ENCODE measurements around the gene C16orf87. TPM values are rescaled to one million over a fixed set of nuclear protein-coding genes. Genes with fewer than 3 reads are reported as not detected.

Gene C16orf87
- polyA plus RNA-seq, 3 donors: 6.1 to 9.7 (median 7.6) TPM

GRCh38 chr16:46793841-46794240 lies 37.1 kb downstream of the C16orf87 start:
- no peaks in the 10 kb centered on the region for H3K27me3 ChIP-seq (ENCODE audit: control insufficient read depth in 2 of 2, insufficient read depth in 2 of 2, low read length in 2 of 2)
- H3K36me3 ChIP-seq (replicated peaks in 1 of 2; ENCODE audit: control insufficient read depth in 1 of 2, insufficient read depth in 2 of 2, low read length in 2 of 2): no peaks in the 10 kb centered on the region
- H3K27ac ChIP-seq (ENCODE audit: low read depth in 1 of 2, low read length in 2 of 2): no peak overlapping the region
- peaks cover 7 to 11% of the 10 kb centered on the region in 2 donors for H3K9me3 ChIP-seq (replicated peaks in 1 of 2; ENCODE audit: control insufficient read depth in 1 of 2, insufficient read depth in 1 of 2, low read length in 2 of 2)
- no peak overlapping the region for H3K4me2 ChIP-seq (replicated peaks; ENCODE audit: extremely low read depth, low read length, poor library complexity, severe bottlenecking)
- no peak overlapping the region for H3K27ac Mint-ChIP-seq
- H2AFZ ChIP-seq (ENCODE audit: insufficient read depth, low read depth, low read length, poor library complexity, severe bottlenecking): no peak overlapping the region
- no peak overlapping the region for H3K4me3 ChIP-seq (replicated peaks in 1 of 3; ENCODE audit: low read depth in 2 of 3, low read length in 3 of 3)
- H3K27me3 Mint-ChIP-seq (ENCODE audit: low read depth in 3 of 3): no peaks in the 10 kb centered on the region
- DNase-seq: no peak
- no peak overlapping the region for H3K4me3 Mint-ChIP-seq
- TF ChIP-seq CTCF (IDR thresholded peaks at IDR 0.05): no peak
- H3K4me1 Mint-ChIP-seq: peaks cover 19% of the 10 kb centered on the region
- no CpG with 5 or more reads among the region's 1 CpG for WGBS (ENCODE audit: insufficient coverage)
- intact Hi-C loops (cut with micrococcal nuclease): loop anchor here (5.0 kb wide), 2 partner anchors 33 to 38 kb away; partner anchors contain the start of gene C16orf87 (in 1 of the 2)
- H3K79me2 ChIP-seq (ENCODE audit: insufficient read depth, low read length): no peaks in the 10 kb centered on the region
- H3K9ac ChIP-seq (ENCODE audit: insufficient read depth, low read length, poor library complexity, severe bottlenecking): no peak overlapping the region
- H3K9me3 Mint-ChIP-seq: peaks cover 16 to 42% (median 24%) of the 10 kb centered on the region in 7 donors
- peaks cover 12 to 17% of the 10 kb centered on the region in 2 donors for H3K4me1 ChIP-seq (ENCODE audit: control insufficient read depth in 1 of 2, insufficient read depth in 2 of 2, low read length in 2 of 2)
- H4K20me1 ChIP-seq (ENCODE audit: insufficient read depth, low read length): no peaks in the 10 kb centered on the region
- H3K36me3 Mint-ChIP-seq: peaks cover 3 to 21% of the 10 kb centered on the region in 2 donors

GRCh38 chr16:46790599-46791270 lies 40.2 kb downstream of the C16orf87 start:
- Mint-ChIP-seq H3K4me1 (peaks cover 37% of the 10 kb centered on the region), H3K4me3 (peak overlapping the region; percentile 78 to 90), H3K27me3 (ENCODE audit: low read depth in 3 of 3) (peaks cover 0 to 1% (median 0%) of the 10 kb centered on the region in 3 donors), H3K9me3 (peaks cover 18 to 29% (median 19%) of the 10 kb centered on the region in 7 donors), H3K36me3 (peaks cover 0 to 12% of the 10 kb centered on the region in 2 donors), H3K27ac (peak overlapping the region in 1 of 7 donors; percentile 26)
- H3K79me2 ChIP-seq (ENCODE audit: insufficient read depth, low read length): no peaks in the 10 kb centered on the region
- no peak for DNase-seq
- peak overlapping the region; percentile 57 to 86 (median 71) for H3K4me3 ChIP-seq (replicated peaks in 1 of 3; ENCODE audit: low read depth in 2 of 3, low read length in 3 of 3)
- peak overlapping the region; percentile 85 for H3K4me2 ChIP-seq (replicated peaks; ENCODE audit: extremely low read depth, low read length, poor library complexity, severe bottlenecking)
- H3K36me3 ChIP-seq (replicated peaks in 1 of 2; ENCODE audit: control insufficient read depth in 1 of 2, insufficient read depth in 2 of 2, low read length in 2 of 2): no peaks in the 10 kb centered on the region
- peaks cover 5 to 11% of the 10 kb centered on the region in 2 donors for H3K9me3 ChIP-seq (replicated peaks in 1 of 2; ENCODE audit: control insufficient read depth in 1 of 2, insufficient read depth in 1 of 2, low read length in 2 of 2)
- TF ChIP-seq CTCF (IDR thresholded peaks at IDR 0.05): no peak
- H3K27ac ChIP-seq (ENCODE audit: low read depth in 1 of 2, low read length in 2 of 2): no peak overlapping the region
- WGBS (ENCODE audit: insufficient coverage): 96% methylated on average over 3 of the region's 8 CpGs
- H3K27me3 ChIP-seq (ENCODE audit: control insufficient read depth in 2 of 2, insufficient read depth in 2 of 2, low read length in 2 of 2): no peaks in the 10 kb centered on the region
- H4K20me1 ChIP-seq (ENCODE audit: insufficient read depth, low read length): no peaks in the 10 kb centered on the region
- intact Hi-C loops (cut with micrococcal nuclease): loop anchor here (2.0 to 5.0 kb wide), 3 partner anchors 37 to 102 kb away; partner anchors contain the start of genes C16orf87 (in 1 of the 2), ORC6 (in 1 of the 2) and VPS35 (in 1 of the 2)
- H2AFZ ChIP-seq (ENCODE audit: insufficient read depth, low read depth, low read length, poor library complexity, severe bottlenecking): peak overlapping the region; percentile 98
- peaks cover 25 to 35% of the 10 kb centered on the region in 2 donors for H3K4me1 ChIP-seq (ENCODE audit: control insufficient read depth in 1 of 2, insufficient read depth in 2 of 2, low read length in 2 of 2)
- H3K9ac ChIP-seq (ENCODE audit: insufficient read depth, low read length, poor library complexity, severe bottlenecking): peak overlapping the region; percentile 72
